Trophoblast cell (in vitro differentiated cells and primary cell): ENCODE data around the gene PHKA2.
A peak's percentile ranks its signal among the peaks of the same experiment; 100 is the strongest.

Experiments used
- DNase-seq, 2 donors: peaks; one replicate each; pipeline ENCODE4 v3.0.0-alpha.2; 2016
- H2AFZ ChIP-seq: 2 replicates; pipeline ENCODE4 v1.6.1; 2013; ENCODE audit warnings: low read length, moderate library complexity, mild to moderate bottlenecking; ENCODE audit not compliant: insufficient read depth, poor library complexity
- H2AK5ac ChIP-seq: 2 replicates; pipeline ENCODE4 v1.6.1; 2013; ENCODE audit warnings: mild to moderate bottlenecking, low read length
- H2BK120ac ChIP-seq: 2 replicates; pipeline ENCODE4 v1.6.1; 2013; ENCODE audit warnings: low read length, mild to moderate bottlenecking, moderate library complexity; ENCODE audit not compliant: insufficient read depth, poor library complexity
- H2BK12ac ChIP-seq: 2 replicates; pipeline ENCODE4 v1.6.1; 2013; ENCODE audit warnings: mild to moderate bottlenecking, low read length, moderate library complexity
- H2BK5ac ChIP-seq: 2 replicates; pipeline ENCODE4 v1.6.1; 2013; ENCODE audit warnings: low read length, low read depth, moderate library complexity, mild to moderate bottlenecking; ENCODE audit not compliant: poor library complexity
- H3K14ac ChIP-seq: 2 replicates; pipeline ENCODE4 v1.6.1; 2013; ENCODE audit warnings: mild to moderate bottlenecking, low read length
- H3K18ac ChIP-seq: 2 replicates; pipeline ENCODE4 v1.6.1; 2013; ENCODE audit warnings: mild to moderate bottlenecking, low read length
- H3K23ac ChIP-seq: 2 replicates; pipeline ENCODE4 v1.6.1; 2013; ENCODE audit warnings: low read length
- H3K27ac ChIP-seq: 2 replicates; pipeline ENCODE4 v1.5.1; 2013; ENCODE audit warnings: low read depth, mild to moderate bottlenecking, inconsistent platforms, low read length, moderate library complexity
- H3K27me3 ChIP-seq: 2 replicates; pipeline ENCODE4 v1.6.1; 2013; ENCODE audit warnings: inconsistent platforms, mild to moderate bottlenecking, low read length, moderate library complexity; ENCODE audit not compliant: insufficient read depth
- H3K36me3 ChIP-seq, 2 experiments: 1 replicate in 1 of 2; 2 replicates in 1 of 2; pipeline ENCODE4 v1.6.1; 2013; ENCODE audit warnings: low read length in 2 of 2, mild to moderate bottlenecking in 2 of 2, moderate library complexity in 1 of 2; ENCODE audit not compliant: insufficient read depth in 2 of 2, control insufficient read depth in 1 of 2
- H3K4ac ChIP-seq: 2 replicates; pipeline ENCODE4 v1.6.1; 2013; ENCODE audit warnings: low read depth, mild to moderate bottlenecking, low read length, moderate library complexity
- H3K4me1 ChIP-seq, 2 experiments: 1 replicate in 1 of 2; 2 replicates in 1 of 2; pipeline ENCODE4 v1.6.1; 2013; ENCODE audit warnings: low read length in 2 of 2, mild to moderate bottlenecking in 2 of 2, moderate library complexity in 1 of 2; ENCODE audit not compliant: insufficient read depth in 2 of 2, control insufficient read depth in 1 of 2
- H3K4me2 ChIP-seq: 2 replicates; pipeline ENCODE4 v1.6.1; 2013; ENCODE audit warnings: inconsistent platforms, mild to moderate bottlenecking, low read length, moderate library complexity
- H3K4me3 ChIP-seq: 2 replicates; pipeline ENCODE4 v1.5.1; 2013; ENCODE audit warnings: mild to moderate bottlenecking, low read depth, low read length, inconsistent platforms
- H3K79me1 ChIP-seq: one replicate; pipeline ENCODE4 v1.6.1; 2013; ENCODE audit warnings: low read length
- H3K79me2 ChIP-seq: 2 replicates; pipeline ENCODE4 v1.6.1; 2013; ENCODE audit warnings: low read length, mild to moderate bottlenecking; ENCODE audit not compliant: control insufficient read depth, insufficient read depth, poor library complexity
- H3K9ac ChIP-seq: 2 replicates; pipeline ENCODE4 v1.6.1; 2013; ENCODE audit warnings: mild to moderate bottlenecking, low read length
- H3K9me3 ChIP-seq: 2 replicates; pipeline ENCODE4 v1.6.1; 2013; ENCODE audit warnings: low read depth, mild to moderate bottlenecking, control low read depth, inconsistent platforms, low read length; ENCODE audit not compliant: insufficient read depth
- H4K12ac ChIP-seq: 2 replicates; pipeline ENCODE4 v1.6.1; 2013; ENCODE audit warnings: low read depth, mild to moderate bottlenecking, low read length, moderate library complexity
- H4K8ac ChIP-seq: 2 replicates; pipeline ENCODE4 v1.6.1; 2013; ENCODE audit warnings: low read depth, mild to moderate bottlenecking, low read length, moderate library complexity
- H4K91ac ChIP-seq: one replicate; pipeline ENCODE4 v1.6.1; 2013; ENCODE audit warnings: low read depth, mild to moderate bottlenecking, low read length, moderate library complexity
- WGBS: extraction: QIAGEN DNeasy Blood & Tissue Kit; methylation state at CpG from one replicate; pipeline ENCODE4 v1.1.7; 2013; ENCODE audit warnings: missing lambda C conversion rate; ENCODE audit not compliant: insufficient read length, insufficient coverage; ENCODE audit errors: extremely low coverage; 5-methylcytosine and 5-hydroxymethylcytosine counted together

The PHKA2 gene

DNA sequence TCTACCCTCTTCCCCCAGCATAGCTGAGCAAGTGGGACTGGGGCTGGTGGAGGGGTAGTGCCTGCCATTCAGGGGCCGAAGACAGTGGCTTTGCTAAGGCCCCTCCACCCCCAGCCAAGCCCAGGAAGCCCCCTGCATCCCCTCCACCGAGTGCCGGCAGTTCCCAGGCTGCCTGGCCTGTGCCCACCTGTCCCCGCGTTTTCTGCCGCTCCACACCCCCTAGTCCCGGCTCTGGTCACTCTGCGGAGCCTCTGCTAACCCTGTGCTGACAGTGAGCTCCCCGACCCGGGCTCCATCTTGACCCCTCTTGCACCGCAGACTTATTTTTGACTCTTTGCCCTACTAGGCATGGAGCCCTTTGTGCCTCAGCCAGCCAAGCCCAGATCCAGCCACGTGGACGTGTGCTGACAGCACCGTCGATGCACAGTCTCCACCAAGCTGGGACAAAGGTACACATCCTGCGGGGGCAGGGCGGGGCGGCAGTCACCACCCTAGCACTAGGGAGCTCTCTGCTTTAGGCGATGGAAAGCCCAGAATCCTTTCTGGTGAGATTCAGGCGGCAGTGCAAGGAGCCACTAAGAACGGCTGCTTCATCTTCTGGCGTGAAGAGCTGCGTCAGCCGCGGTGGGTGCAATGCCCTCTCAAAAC lies 96.6 kb downstream of the PHKA2 start:
- Histone ChIP-seq H3K27ac (no peak overlapping the region), H2BK5ac (no peak overlapping the region), H4K12ac (peak overlapping the region; percentile 48), H3K18ac (no peak overlapping the region), H3K4me1 (peaks cover 22 to 28% of the 10 kb centered on the region in 2 experiments), H3K27me3 (no peaks in the 10 kb centered on the region), H3K79me2 (peaks cover 2% of the 10 kb centered on the region), H3K4me2 (peak overlapping the region; percentile 71), H4K91ac (peak overlapping the region; percentile 61), H3K36me3 (peaks cover 1 to 2% of the 10 kb centered on the region in 2 experiments), H3K4ac (no peak overlapping the region), H3K14ac (peak overlapping the region; percentile 4), H4K8ac (peak overlapping the region; percentile 29), H3K4me3 (no peak overlapping the region), H3K9me3 (no peaks in the 10 kb centered on the region), H2AK5ac (peak overlapping the region; percentile 45), H2AFZ (peak overlapping the region; percentile 30), H3K23ac (no peak overlapping the region), H3K79me1 (peaks cover 11% of the 10 kb centered on the region), H2BK12ac (no peak overlapping the region), H3K9ac (no peak overlapping the region), H2BK120ac (no peak overlapping the region)
- no CpG with 5 or more reads among the region's 25 CpGs for WGBS
- peak; percentile 39 to 51 for DNase-seq

DNA sequence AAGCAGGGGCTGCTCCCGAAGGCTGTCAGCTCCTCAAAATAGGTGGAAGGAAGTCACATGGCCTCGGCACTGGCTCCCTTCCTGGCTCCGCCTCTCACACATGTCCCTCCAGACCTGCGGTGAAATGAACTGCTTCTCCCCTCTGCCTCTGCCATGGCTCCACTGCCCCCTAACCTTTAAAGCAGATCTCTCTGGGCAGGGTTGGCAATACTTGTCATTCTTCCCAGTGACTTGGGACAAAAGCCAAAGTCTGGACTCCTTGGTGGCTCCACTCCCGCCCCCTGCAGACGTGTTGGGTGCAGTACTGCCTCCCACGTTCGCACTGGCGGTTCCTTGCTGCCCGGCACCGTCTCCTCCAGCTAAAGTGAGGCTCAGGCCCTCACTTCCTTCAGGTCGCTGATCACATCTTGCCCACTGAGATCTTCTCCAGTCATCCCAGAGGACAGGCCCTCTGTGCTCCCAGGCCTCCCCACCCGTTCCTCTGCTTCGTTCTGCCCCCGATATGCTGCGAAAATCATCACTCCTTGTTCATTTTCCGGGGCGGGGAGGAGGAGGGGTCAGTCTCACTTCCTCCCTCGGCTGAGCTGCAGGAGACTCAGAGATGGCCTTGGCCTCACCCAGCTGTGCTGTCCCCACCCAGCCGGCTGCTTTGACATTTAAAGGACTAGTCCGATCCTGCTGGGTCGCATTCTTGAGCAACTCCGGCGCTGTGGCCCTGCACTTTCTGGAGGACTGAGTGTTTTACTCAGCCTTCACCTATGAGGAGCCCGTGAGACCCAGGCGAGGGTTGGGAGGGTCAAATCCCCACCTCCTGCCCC lies 97.4 kb downstream of the PHKA2 start:
- WGBS: no CpG with 5 or more reads among the region's 26 CpGs
- H3K27me3 ChIP-seq: no peaks in the 10 kb centered on the region

DNA sequence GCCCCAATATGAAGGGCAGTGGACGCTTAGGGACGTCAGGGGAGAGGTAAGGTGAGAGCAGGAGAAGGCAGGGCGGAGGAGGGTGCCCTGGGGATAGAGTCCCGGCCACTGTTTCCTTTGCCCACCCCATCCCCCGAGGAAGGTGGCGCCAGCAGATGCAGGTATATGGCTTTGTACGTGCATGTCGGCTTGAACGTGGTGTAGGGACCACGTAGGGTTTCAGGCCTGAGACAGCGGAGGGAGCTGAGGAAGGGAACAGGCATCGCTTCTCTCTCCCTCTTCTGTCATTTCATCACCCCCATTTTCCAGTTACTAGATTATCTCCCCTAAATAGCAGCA lies 97.9 kb downstream of the PHKA2 start:
- no peak overlapping the region for H3K4me3 ChIP-seq
- WGBS: no CpG with 5 or more reads among the region's 12 CpGs
- H3K79me1 ChIP-seq: peaks cover 13% of the 10 kb centered on the region
- peak overlapping the region; percentile 85 for H2BK5ac ChIP-seq
- peak overlapping the region; percentile 46 for H4K12ac ChIP-seq
- H3K4me2 ChIP-seq: peak overlapping the region; percentile 71
- H3K36me3 ChIP-seq: no peaks in the 10 kb centered on the region
- H3K4me1 ChIP-seq: peaks cover 22 to 28% of the 10 kb centered on the region in 2 experiments
- no peak for DNase-seq
- peak overlapping the region; percentile 77 for H3K4ac ChIP-seq
- peak overlapping the region; percentile 41 for H2AK5ac ChIP-seq
- H3K9me3 ChIP-seq: no peaks in the 10 kb centered on the region
- peak overlapping the region; percentile 52 for H2AFZ ChIP-seq
- no peak overlapping the region for H2BK120ac ChIP-seq
- no peak overlapping the region for H2BK12ac ChIP-seq
- no peaks in the 10 kb centered on the region for H3K27me3 ChIP-seq
- peak overlapping the region; percentile 64 for H3K14ac ChIP-seq
- peak overlapping the region; percentile 41 for H4K91ac ChIP-seq
- H3K18ac ChIP-seq: peak overlapping the region; percentile 91
- peak overlapping the region; percentile 7 for H4K8ac ChIP-seq
- peaks cover 2% of the 10 kb centered on the region for H3K79me2 ChIP-seq
- H3K9ac ChIP-seq: no peak overlapping the region
- H3K27ac ChIP-seq: peak overlapping the region; percentile 37
- H3K23ac ChIP-seq: no peak overlapping the region

More for the DNA sequence above, 97.4 kb downstream of the PHKA2 start:
- H4K91ac ChIP-seq: peak overlapping the region; percentile 61
- H3K36me3 ChIP-seq: no peaks in the 10 kb centered on the region
- peak overlapping the region; percentile 31 for H4K8ac ChIP-seq
- peak overlapping the region; percentile 64 for H3K14ac ChIP-seq
- H3K9ac ChIP-seq: peak overlapping the region; percentile 27
- peak; percentile 89 to 92 for DNase-seq
- peak overlapping the region; percentile 48 for H4K12ac ChIP-seq
- peak overlapping the region; percentile 35 for H2AFZ ChIP-seq
- peak overlapping the region; percentile 91 for H3K18ac ChIP-seq
- H2AK5ac ChIP-seq: no peak overlapping the region
- H3K79me2 ChIP-seq: peaks cover 2% of the 10 kb centered on the region
- H2BK120ac ChIP-seq: peak overlapping the region; percentile 4
- H3K27ac ChIP-seq: peak overlapping the region; percentile 37
- peaks cover 22 to 28% of the 10 kb centered on the region in 2 experiments for H3K4me1 ChIP-seq
- H3K79me1 ChIP-seq: peaks cover 13% of the 10 kb centered on the region
- no peak overlapping the region for H3K4ac ChIP-seq
- H3K4me2 ChIP-seq: peak overlapping the region; percentile 71
- no peak overlapping the region for H3K23ac ChIP-seq
- H2BK5ac ChIP-seq: peak overlapping the region; percentile 8
- peak overlapping the region; percentile 61 for H3K4me3 ChIP-seq
- no peaks in the 10 kb centered on the region for H3K9me3 ChIP-seq
- H2BK12ac ChIP-seq: peak overlapping the region; percentile 2

DNA sequence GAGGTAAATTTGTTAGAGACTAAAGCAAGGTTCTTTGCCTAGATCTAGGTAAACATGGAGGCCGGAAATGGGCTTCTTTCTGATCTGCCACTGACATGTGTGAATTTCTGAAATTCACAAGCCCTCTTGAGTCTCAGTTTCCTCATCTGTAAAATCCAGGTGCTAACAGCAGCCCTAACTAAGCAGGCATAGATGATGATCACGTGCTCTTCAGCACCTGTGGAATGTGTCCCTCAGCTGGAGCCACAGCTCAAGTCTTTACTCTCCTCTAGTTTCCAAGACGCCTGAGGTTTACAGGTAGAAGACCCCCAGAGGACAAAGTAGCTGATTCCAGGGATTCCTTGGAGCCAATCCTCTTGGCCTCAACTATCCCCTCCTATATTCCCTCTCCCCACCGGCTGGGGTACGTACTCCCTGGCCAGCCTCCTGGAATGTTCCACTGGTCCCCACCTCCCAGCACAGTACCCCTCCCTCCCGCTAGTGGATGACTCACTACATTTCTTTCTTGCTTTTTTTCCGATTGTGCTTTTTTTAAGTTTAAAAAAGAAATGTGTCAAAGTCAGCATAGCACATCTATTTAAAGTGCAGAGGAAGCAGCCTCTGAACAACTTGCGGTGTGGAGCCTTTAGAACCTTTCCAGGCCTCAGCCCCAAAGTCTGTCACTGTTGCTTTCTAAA lies 98.4 kb downstream of the PHKA2 start:
- Histone ChIP-seq H4K8ac (no peak overlapping the region), H3K14ac (peak overlapping the region; percentile 64)

More for the DNA sequence above, 98.4 kb downstream of the PHKA2 start:
- Histone ChIP-seq H3K79me2 (peaks cover 2% of the 10 kb centered on the region), H2BK5ac (peak overlapping the region; percentile 85), H3K4me1 (peaks cover 22 to 28% of the 10 kb centered on the region in 2 experiments), H3K18ac (peak overlapping the region; percentile 91), H3K23ac (no peak overlapping the region), H4K91ac (peak overlapping the region; percentile 41), H3K27ac (no peak overlapping the region), H2AK5ac (peak overlapping the region; percentile 41), H4K12ac (no peak overlapping the region), H2BK120ac (no peak overlapping the region), H3K79me1 (peaks cover 13% of the 10 kb centered on the region), H3K9ac (no peak overlapping the region), H3K36me3 (no peaks in the 10 kb centered on the region), H3K4ac (peak overlapping the region; percentile 77), H2BK12ac (no peak overlapping the region), H3K27me3 (no peaks in the 10 kb centered on the region), H2AFZ (peak overlapping the region; percentile 52), H3K4me2 (peak overlapping the region; percentile 71), H3K9me3 (no peaks in the 10 kb centered on the region), H3K4me3 (no peak overlapping the region)
- no CpG with 5 or more reads among the region's 8 CpGs for WGBS
- DNase-seq: no peak
